Measurements from ENCODE around the gene PPIE. TPM values are rescaled to one million over a fixed set of nuclear protein-coding genes. Genes with fewer than 3 reads are reported as not detected.

PPIE gene
- total RNA-seq, 1 experiment from 2014 or later = 73.8 TPM

DNA sequence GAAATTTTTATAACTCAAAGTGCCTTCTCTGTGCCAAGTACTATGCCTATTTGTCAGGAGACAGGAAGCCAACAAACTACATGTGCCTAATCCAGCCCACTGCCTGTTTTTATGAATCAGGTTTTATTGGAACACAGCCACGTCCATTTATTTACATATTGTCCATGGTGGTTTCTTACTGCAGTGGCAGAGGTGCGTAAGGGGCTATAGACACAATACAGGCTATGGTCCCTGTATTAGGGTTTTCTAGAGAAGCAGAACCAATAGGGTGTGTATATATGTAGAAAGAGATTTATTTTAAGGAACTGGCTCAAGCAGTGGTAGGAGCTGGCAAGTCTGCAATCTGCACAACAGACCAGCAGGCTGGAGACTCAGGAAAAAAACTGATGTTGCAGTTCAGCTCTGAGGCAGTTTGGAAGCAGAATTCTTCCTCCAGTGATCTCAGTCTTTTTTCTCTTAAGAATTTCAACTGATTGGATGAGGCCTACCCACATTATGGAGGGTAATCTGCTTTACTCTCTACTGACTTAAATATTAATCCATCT, 15.4 kb downstream of the PPIE start:
- Histone ChIP-seq H3K27ac (ENCODE audit: low read depth, low read length) (no peak overlapping the region), H3K9me2 (ENCODE audit: insufficient read depth) (no peaks in the 10 kb centered on the region), H3K9me3 (ENCODE audit: control insufficient read depth in 1 of 2, insufficient read depth in 1 of 2, low read depth in 1 of 2, low read length in 2 of 2) (no peaks in the 10 kb centered on the region), H4K20me1 (ENCODE audit: insufficient read depth) (no peaks in the 10 kb centered on the region), H3K4me3 (replicated peaks in 1 of 2; ENCODE audit: low read depth in 1 of 2, low read length in 2 of 2) (no peak overlapping the region), H3K9ac (ENCODE audit: low read length) (no peak overlapping the region), H3K36me3 (ENCODE audit: control insufficient read depth in 1 of 2, insufficient read depth in 2 of 2, low read length in 2 of 2) (peaks cover 45 to 69% of the 10 kb centered on the region in 2 experiments; a peak in 3 of 4 replicates), H3K79me2 (ENCODE audit: insufficient read depth, low read length) (0 out of 2 replicates have a peak, but pooled peaks cover 2% of the 10 kb centered on the region), H2AFZ (ENCODE audit: low read depth, low read length, poor library complexity, severe bottlenecking) (no peak overlapping the region), H3K4me2 (ENCODE audit: low read length) (no peak overlapping the region), H3K4me1 (ENCODE audit: control insufficient read depth in 1 of 2, insufficient read depth in 2 of 2, low read length in 2 of 2) (no peaks in the 10 kb centered on the region), H3K27me3 (ENCODE audit: insufficient read depth, low read length) (no peaks in the 10 kb centered on the region)
- ChIA-PET RAD21 (ENCODE audit: low non-redundant PET in 1 of 2, low total read pairs in 2 of 2, uncharacterized antibody in 2 of 2, unreplicated experiment in 2 of 2) (no interaction called here), POLR2A (no interaction called here), CTCF (no interaction called here)
- intact Hi-C loops (cut with micrococcal nuclease) = no loop called here
- DNase-seq (ENCODE audit: low read depth, low spot score) = no peak
- ATAC-seq = no peak
- TF ChIP-seq SIN3A (IDR thresholded peaks at IDR 0.05; ENCODE audit: low read depth) = no peak
- no peak for TF ChIP-seq JUND (IDR thresholded peaks at IDR 0.05)
- TF ChIP-seq EGR1 (IDR thresholded peaks at IDR 0.05; ENCODE audit: low read depth) = no peak
- no peak for TF ChIP-seq POLR2A (IDR thresholded peaks at IDR 0.05; ENCODE audit: borderline replicate concordance, extremely low read depth, insufficient read depth, insufficient read length)
- TF ChIP-seq SP1 (IDR thresholded peaks at IDR 0.05; ENCODE audit: low read depth) = no peak
- no peak for TF ChIP-seq EZH2 (IDR thresholded peaks at IDR 0.05)
- no peak for TF ChIP-seq FOSL1 (IDR thresholded peaks at IDR 0.05; ENCODE audit: low read depth)
- TF ChIP-seq RAD21 (IDR thresholded peaks at IDR 0.05; ENCODE audit: low read depth) = no peak
- no peak for TF ChIP-seq ZNF274 (IDR thresholded peaks at IDR 0.05; ENCODE audit: low read depth, low read length)
- TF ChIP-seq, protein P1, sequence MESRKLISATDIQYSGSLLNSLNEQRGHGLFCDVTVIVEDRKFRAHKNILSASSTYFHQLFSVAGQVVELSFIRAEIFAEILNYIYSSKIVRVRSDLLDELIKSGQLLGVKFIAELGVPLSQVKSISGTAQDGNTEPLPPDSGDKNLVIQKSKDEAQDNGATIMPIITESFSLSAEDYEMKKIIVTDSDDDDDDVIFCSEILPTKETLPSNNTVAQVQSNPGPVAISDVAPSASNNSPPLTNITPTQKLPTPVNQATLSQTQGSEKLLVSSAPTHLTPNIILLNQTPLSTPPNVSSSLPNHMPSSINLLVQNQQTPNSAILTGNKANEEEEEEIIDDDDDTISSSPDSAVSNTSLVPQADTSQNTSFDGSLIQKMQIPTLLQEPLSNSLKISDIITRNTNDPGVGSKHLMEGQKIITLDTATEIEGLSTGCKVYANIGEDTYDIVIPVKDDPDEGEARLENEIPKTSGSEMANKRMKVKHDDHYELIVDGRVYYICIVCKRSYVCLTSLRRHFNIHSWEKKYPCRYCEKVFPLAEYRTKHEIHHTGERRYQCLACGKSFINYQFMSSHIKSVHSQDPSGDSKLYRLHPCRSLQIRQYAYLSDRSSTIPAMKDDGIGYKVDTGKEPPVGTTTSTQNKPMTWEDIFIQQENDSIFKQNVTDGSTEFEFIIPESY (IDR thresholded peaks at IDR 0.05; ENCODE audit: extremely low read depth, insufficient replicate concordance, low read length) = no peak
- TF ChIP-seq, protein P2, sequence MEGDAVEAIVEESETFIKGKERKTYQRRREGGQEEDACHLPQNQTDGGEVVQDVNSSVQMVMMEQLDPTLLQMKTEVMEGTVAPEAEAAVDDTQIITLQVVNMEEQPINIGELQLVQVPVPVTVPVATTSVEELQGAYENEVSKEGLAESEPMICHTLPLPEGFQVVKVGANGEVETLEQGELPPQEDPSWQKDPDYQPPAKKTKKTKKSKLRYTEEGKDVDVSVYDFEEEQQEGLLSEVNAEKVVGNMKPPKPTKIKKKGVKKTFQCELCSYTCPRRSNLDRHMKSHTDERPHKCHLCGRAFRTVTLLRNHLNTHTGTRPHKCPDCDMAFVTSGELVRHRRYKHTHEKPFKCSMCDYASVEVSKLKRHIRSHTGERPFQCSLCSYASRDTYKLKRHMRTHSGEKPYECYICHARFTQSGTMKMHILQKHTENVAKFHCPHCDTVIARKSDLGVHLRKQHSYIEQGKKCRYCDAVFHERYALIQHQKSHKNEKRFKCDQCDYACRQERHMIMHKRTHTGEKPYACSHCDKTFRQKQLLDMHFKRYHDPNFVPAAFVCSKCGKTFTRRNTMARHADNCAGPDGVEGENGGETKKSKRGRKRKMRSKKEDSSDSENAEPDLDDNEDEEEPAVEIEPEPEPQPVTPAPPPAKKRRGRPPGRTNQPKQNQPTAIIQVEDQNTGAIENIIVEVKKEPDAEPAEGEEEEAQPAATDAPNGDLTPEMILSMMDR (IDR thresholded peaks at IDR 0.05 in 2 of 3, conservative IDR thresholded peaks at IDR 0.05 in 1 of 3; ENCODE audit: borderline replicate concordance in 1 of 3, insufficient read depth in 1 of 3, low read depth in 2 of 3, low read length in 2 of 3) = no peak
- TF ChIP-seq SRF (IDR thresholded peaks at IDR 0.05; ENCODE audit: low read depth) = no peak
- no peak for TF ChIP-seq ELF1 (IDR thresholded peaks at IDR 0.05; ENCODE audit: borderline replicate concordance, low read depth)
- no peak for TF ChIP-seq ZFX (IDR thresholded peaks at IDR 0.05)
- TF ChIP-seq TCF7L2 (IDR thresholded peaks at IDR 0.05; ENCODE audit: borderline replicate concordance, extremely low read depth, insufficient read depth, insufficient read length) = no peak
- TF ChIP-seq CBX3 (IDR thresholded peaks at IDR 0.05; ENCODE audit: low read depth) = no peak
- TF ChIP-seq EZH2phosphoT487 (IDR thresholded peaks at IDR 0.05; ENCODE audit: borderline replicate concordance) = no peak
- TF ChIP-seq, protein P3, sequence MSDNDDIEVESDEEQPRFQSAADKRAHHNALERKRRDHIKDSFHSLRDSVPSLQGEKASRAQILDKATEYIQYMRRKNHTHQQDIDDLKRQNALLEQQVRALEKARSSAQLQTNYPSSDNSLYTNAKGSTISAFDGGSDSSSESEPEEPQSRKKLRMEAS (IDR thresholded peaks at IDR 0.05) = no peak
- BruUV-seq (replicated peaks) = no TSS peak

All from HCT116 (cell line).